GM10248 (cell line): Measurements from ENCODE around the gene AMOTL1.

Experiments used
- CTCF ChIA-PET: fragments of 300-600 bp; sonication (Branson Sonifier 250); formaldehyde crosslinking; extraction: SDS; loops from one replicate; lab custom pipeline; 2021; ENCODE audit warnings: antibody characterized with exemption; lab: Yijun Ruan, JAX
- POLR2A ChIA-PET: fragments of 350-650 bp; sonication (Branson Sonifier 250); formaldehyde crosslinking; extraction: SDS; loops from one replicate; lab custom pipeline; 2020; ENCODE audit warnings: antibody characterized with exemption; lab: Yijun Ruan, JAX
- DNase-seq: peaks from one replicate; pipeline ENCODE4 v3.0.0; 2012; ENCODE audit errors: extremely low spot score
- TF ChIP-seq, protein P1 (sequence below): IDR thresholded peaks from 2 replicates; pipeline ENCODE4 v1.5.1; 2012; ENCODE audit warnings: mild to moderate bottlenecking, low read depth; ENCODE audit errors: extremely low read depth, missing control alignments, control extremely low read depth

The AMOTL1 gene

GRCh38 chr11:94873916-94874540, 105.9 kb downstream of the AMOTL1 start:
- CTCF ChIA-PET, result interaction anchor here (0.6 to 1.6 kb wide), 2 partner anchors 9 to 1551 kb away, joined by 3 read pairs; no protein-coding TSS in a partner anchor
- POLR2A ChIA-PET, result no interaction called here
- no peak for DNase-seq
- TF ChIP-seq, protein P1, sequence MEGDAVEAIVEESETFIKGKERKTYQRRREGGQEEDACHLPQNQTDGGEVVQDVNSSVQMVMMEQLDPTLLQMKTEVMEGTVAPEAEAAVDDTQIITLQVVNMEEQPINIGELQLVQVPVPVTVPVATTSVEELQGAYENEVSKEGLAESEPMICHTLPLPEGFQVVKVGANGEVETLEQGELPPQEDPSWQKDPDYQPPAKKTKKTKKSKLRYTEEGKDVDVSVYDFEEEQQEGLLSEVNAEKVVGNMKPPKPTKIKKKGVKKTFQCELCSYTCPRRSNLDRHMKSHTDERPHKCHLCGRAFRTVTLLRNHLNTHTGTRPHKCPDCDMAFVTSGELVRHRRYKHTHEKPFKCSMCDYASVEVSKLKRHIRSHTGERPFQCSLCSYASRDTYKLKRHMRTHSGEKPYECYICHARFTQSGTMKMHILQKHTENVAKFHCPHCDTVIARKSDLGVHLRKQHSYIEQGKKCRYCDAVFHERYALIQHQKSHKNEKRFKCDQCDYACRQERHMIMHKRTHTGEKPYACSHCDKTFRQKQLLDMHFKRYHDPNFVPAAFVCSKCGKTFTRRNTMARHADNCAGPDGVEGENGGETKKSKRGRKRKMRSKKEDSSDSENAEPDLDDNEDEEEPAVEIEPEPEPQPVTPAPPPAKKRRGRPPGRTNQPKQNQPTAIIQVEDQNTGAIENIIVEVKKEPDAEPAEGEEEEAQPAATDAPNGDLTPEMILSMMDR, result no peak

GRCh38 chr11:94876222-94876621, 108.1 kb downstream of the AMOTL1 start:
- DNase-seq, result no peak
- CTCF ChIA-PET, result interaction anchor here (0.8 kb wide), 2 partner anchors 9 to 85 kb away, joined by 3 to 4 read pairs; no protein-coding TSS in a partner anchor
- POLR2A ChIA-PET, result no interaction called here
- TF ChIP-seq, protein P1, result no peak

- TF ChIP-seq, protein P1, result peak; percentile 46
- ChIA-PET CTCF (interaction anchor here (0.8 kb wide), 2 partner anchors 9 to 85 kb away, joined by 3 to 4 read pairs; no protein-coding TSS in a partner anchor), POLR2A (no interaction called here)
- peak; percentile 79 for DNase-seq
Observed at GRCh38 chr11:94876645-94877442, 108.7 kb downstream of the AMOTL1 start.

DNA sequence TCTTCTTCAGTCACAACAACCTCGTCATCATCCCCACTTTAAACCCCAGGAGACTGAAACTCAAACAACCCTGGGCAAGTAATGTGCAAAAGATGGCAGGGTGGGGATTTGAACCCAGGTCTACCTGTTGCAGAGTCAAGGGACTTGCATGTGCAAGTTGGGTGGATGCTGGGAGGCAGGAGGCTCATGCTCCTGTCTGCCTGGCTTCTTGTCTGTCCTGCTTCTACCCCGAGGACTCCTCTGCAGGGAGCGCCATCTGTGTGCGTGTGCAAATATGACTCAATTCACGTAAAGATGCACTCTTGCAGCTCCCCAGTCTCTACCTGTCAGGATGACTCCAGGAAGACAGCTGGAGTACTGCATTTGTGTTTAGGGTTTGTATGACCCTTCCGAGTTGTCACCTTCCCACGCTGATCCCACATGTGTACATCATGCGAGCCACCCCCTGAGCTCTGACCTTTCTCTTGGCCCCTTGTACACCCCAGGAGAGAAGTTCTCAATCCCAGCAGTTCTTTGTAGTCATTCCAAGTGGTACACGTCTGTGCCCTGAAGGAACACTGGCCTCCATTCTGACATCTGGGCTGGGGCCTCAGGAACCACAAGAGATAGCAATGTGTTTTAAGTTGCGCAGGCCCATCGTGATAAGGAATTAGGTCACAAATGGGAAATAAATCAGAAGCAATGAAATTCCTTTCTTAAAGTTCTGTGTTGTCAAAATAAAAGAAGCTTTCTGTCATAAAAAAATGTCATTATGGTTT, 109.5 kb downstream of the AMOTL1 start:
- CTCF ChIA-PET, result interaction anchor here (0.8 kb wide), 1 partner anchor 20 kb away, joined by 4 read pairs; no protein-coding TSS in a partner anchor
- no peak for DNase-seq
- POLR2A ChIA-PET, result no interaction called here
- TF ChIP-seq, protein P1, result no peak

- ChIA-PET POLR2A (no interaction called here), CTCF (no interaction called here)
- TF ChIP-seq, protein P1, result no peak
- DNase-seq, result no peak
Observed at GRCh38 chr11:94879006-94879405, 110.8 kb downstream of the AMOTL1 start.

- TF ChIP-seq, protein P1, result no peak
- CTCF ChIA-PET, result no interaction called here
- POLR2A ChIA-PET, result no interaction called here
- no peak for DNase-seq
Observed at GRCh38 chr11:94880216-94880615, 112.1 kb downstream of the AMOTL1 start.
